Measurements from ENCODE around the gene HOXC13.

Gene HOXC13

DNA sequence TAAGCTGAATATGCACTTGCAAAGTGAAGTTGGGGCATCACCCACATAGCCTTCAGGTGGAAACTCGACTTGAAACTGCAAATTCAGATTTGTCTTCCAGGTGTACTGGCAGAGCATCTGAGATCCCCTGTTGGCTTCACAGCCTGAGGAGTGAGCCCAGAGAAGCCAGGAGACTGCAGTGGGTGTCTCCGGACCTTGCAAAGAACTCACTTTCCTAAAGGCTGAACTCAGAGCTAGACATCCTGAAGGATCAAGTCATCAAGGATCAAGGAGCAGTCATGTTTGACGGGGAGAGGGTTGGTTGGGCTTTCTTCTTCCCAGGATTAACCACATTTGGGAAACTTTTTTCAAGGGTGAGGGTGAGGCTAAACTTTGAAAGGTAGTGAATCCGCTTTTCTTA lies 9.1 kb upstream of the HOXC13 start:
- Histone ChIP-seq H3K27ac (ENCODE audit: low read depth, low read length) (no peak overlapping the region), H3K27me3 (ENCODE audit: insufficient read depth, low read length) (peaks cover 100% of the 10 kb centered on the region), H3K9me3 (ENCODE audit: insufficient read depth, low read depth, low read length) (no peaks in the 10 kb centered on the region), H3K36me3 (ENCODE audit: insufficient read depth, low read length) (no peaks in the 10 kb centered on the region), H3K9ac (ENCODE audit: low read depth, low read length) (no peak overlapping the region), H3K4me3 (ENCODE audit: low read length) (no peak overlapping the region), H3K4me1 (ENCODE audit: insufficient read depth, low read length) (no peaks in the 10 kb centered on the region; the same call in 1 of the 2 replicates)
- WGBS = 49% methylated on average over 3 of the region's 4 CpGs

DNA sequence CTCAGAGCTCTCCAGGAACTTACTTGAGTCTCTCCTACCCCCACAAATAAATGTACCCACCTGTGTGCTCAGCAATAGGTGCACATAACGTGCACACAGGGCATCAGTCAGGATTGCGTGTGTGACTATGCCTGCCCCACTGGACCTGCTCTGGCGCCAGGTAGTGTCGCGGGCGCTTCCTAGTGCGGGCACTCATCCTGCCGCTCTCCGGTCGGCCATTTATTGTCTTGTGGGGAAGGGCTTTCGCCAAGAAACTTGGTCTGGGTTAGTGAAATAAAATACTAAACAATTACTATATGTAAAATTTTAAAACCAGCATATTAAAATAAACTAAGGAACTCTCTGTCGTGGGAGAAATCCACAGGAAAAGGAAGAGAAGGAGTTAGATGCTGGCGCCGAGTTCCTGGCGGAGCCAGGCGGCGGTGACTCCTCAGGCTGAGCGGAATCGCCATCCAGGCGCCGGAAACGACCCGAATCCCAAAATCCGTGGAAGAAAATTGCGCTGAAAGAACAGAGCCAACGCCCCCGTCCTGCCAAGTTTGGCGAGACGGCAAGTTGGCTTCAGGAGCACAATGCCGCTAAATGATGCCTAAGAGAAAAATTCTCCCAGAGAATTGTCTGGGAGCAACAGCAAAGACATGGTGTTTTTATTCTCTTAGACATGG lies 7.9 kb upstream of the HOXC13 start:
- Histone ChIP-seq H3K36me3 (ENCODE audit: insufficient read depth, low read length) (no peaks in the 10 kb centered on the region), H3K9ac (ENCODE audit: low read depth, low read length) (no peak overlapping the region), H3K4me3 (ENCODE audit: low read length) (no peak overlapping the region), H3K9me3 (ENCODE audit: insufficient read depth, low read depth, low read length) (no peaks in the 10 kb centered on the region), H3K27me3 (ENCODE audit: insufficient read depth, low read length) (peaks cover 100% of the 10 kb centered on the region), H3K27ac (ENCODE audit: low read depth, low read length) (no peak overlapping the region), H3K4me1 (ENCODE audit: insufficient read depth, low read length) (no peaks in the 10 kb centered on the region; the same call in 1 of the 2 replicates)
- 53% methylated on average over 29 of the region's 30 CpGs for WGBS

DNA sequence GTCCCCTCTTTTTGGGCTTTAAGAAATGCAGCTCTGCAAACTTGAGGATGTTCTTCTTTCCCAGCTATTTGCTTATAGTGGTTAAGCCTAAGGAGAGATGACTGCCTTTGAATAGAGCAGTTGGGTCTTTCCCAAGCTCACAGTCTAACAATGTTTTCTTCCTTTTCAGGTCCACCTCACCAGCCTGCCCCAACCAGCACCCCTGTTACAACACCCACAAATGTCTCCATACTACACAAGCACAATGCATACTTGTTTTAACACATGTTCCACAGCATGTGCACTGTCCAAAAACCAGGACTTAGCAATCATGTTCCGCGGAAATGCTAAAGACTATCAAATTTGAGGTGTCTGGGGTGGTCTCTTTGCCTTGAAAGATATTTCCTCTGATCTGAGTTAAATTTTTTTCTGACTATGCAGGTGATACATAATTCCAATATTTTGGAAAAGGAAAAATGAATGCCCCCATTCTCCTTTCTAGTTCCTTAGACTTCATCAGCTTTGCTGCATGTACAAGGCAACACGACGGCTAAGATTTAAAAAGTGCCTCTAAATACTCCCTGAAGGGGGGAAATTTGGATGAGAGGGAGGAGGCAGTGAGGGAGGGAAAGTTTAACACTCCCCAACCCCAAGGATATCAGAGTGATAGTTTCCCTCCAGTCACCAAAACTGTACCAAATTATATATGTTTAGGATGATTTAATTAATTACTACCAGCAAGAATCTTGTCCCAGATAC lies 6.6 kb upstream of the HOXC13 start:
- Histone ChIP-seq H3K9me3 (ENCODE audit: insufficient read depth, low read depth, low read length) (no peaks in the 10 kb centered on the region), H3K9ac (ENCODE audit: low read depth, low read length) (no peak overlapping the region), H3K4me3 (ENCODE audit: low read length) (no peak overlapping the region), H3K4me1 (ENCODE audit: insufficient read depth, low read length) (no peaks in the 10 kb centered on the region; the same call in 1 of the 2 replicates), H3K36me3 (ENCODE audit: insufficient read depth, low read length) (no peaks in the 10 kb centered on the region), H3K27me3 (ENCODE audit: insufficient read depth, low read length) (peaks cover 100% of the 10 kb centered on the region), H3K27ac (ENCODE audit: low read depth, low read length) (no peak overlapping the region)
- WGBS = 65% methylated on average over 2 of the region's 4 CpGs

GRCh38 chr12:53932915-53933314 lies 5.7 kb upstream of the HOXC13 start:
- H3K27ac ChIP-seq (ENCODE audit: low read depth, low read length) = no peak overlapping the region
- peaks cover 100% of the 10 kb centered on the region for H3K27me3 ChIP-seq (ENCODE audit: insufficient read depth, low read length)
- no peaks in the 10 kb centered on the region for H3K4me1 ChIP-seq (ENCODE audit: insufficient read depth, low read length)
- H3K9me3 ChIP-seq (ENCODE audit: insufficient read depth, low read depth, low read length) = no peaks in the 10 kb centered on the region
- H3K36me3 ChIP-seq (ENCODE audit: insufficient read depth, low read length) = no peaks in the 10 kb centered on the region
- no peak overlapping the region for H3K4me3 ChIP-seq (ENCODE audit: low read length)
- 70% methylated on average over 4 of the region's 4 CpGs for WGBS
- no peak overlapping the region for H3K9ac ChIP-seq (ENCODE audit: low read depth, low read length)

GRCh38 chr12:53935383-53936341 lies 3.0 kb upstream of the HOXC13 start:
- Histone ChIP-seq H3K9ac (ENCODE audit: low read depth, low read length) (no peak overlapping the region), H3K27ac (ENCODE audit: low read depth, low read length) (no peak overlapping the region), H3K4me1 (ENCODE audit: insufficient read depth, low read length) (peaks cover 2% of the 10 kb centered on the region; the same call in 1 of the 2 replicates), H3K27me3 (ENCODE audit: insufficient read depth, low read length) (peaks cover 100% of the 10 kb centered on the region), H3K36me3 (ENCODE audit: insufficient read depth, low read length) (no peaks in the 10 kb centered on the region), H3K4me3 (ENCODE audit: low read length) (no peak overlapping the region), H3K9me3 (ENCODE audit: insufficient read depth, low read depth, low read length) (no peaks in the 10 kb centered on the region)
- WGBS = 32% methylated on average over 49 of the region's 49 CpGs

GRCh38 chr12:53937099-53937498 lies 1.5 kb upstream of the HOXC13 start:
- no peak overlapping the region for H3K9ac ChIP-seq (ENCODE audit: low read depth, low read length)
- peaks cover 2% of the 10 kb centered on the region; the same call in 1 of the 2 replicates for H3K4me1 ChIP-seq (ENCODE audit: insufficient read depth, low read length)
- H3K4me3 ChIP-seq (ENCODE audit: low read length) = no peak overlapping the region
- no peak overlapping the region for H3K27ac ChIP-seq (ENCODE audit: low read depth, low read length)
- H3K27me3 ChIP-seq (ENCODE audit: insufficient read depth, low read length) = peaks cover 100% of the 10 kb centered on the region
- no peaks in the 10 kb centered on the region for H3K36me3 ChIP-seq (ENCODE audit: insufficient read depth, low read length)
- WGBS = 75% methylated on average over 12 of the region's 12 CpGs
- H3K9me3 ChIP-seq (ENCODE audit: insufficient read depth, low read depth, low read length) = no peaks in the 10 kb centered on the region

GRCh38 chr12:53937596-53938325 lies 870 bp upstream of the HOXC13 start:
- Histone ChIP-seq H3K9me3 (ENCODE audit: insufficient read depth, low read depth, low read length) (no peaks in the 10 kb centered on the region), H3K36me3 (ENCODE audit: insufficient read depth, low read length) (no peaks in the 10 kb centered on the region), H3K9ac (ENCODE audit: low read depth, low read length) (no peak overlapping the region), H3K4me3 (ENCODE audit: low read length) (no peak overlapping the region), H3K4me1 (ENCODE audit: insufficient read depth, low read length) (peaks cover 2% of the 10 kb centered on the region; the same call in 1 of the 2 replicates), H3K27me3 (ENCODE audit: insufficient read depth, low read length) (peaks cover 100% of the 10 kb centered on the region), H3K27ac (ENCODE audit: low read depth, low read length) (no peak overlapping the region)
- WGBS = 63% methylated on average over 22 of the region's 23 CpGs

GRCh38 chr12:53939141-53940108 lies 794 bp downstream of the HOXC13 start:
- Histone ChIP-seq H3K9ac (ENCODE audit: low read depth, low read length) (no peak overlapping the region), H3K27ac (ENCODE audit: low read depth, low read length) (no peak overlapping the region), H3K36me3 (ENCODE audit: insufficient read depth, low read length) (no peaks in the 10 kb centered on the region), H3K4me3 (ENCODE audit: low read length) (0 out of 2 replicates have a peak overlapping the region, but pooled peaks have one; percentile 8), H3K4me1 (ENCODE audit: insufficient read depth, low read length) (peaks cover 2% of the 10 kb centered on the region; the same call in 1 of the 2 replicates), H3K27me3 (ENCODE audit: insufficient read depth, low read length) (peaks cover 100% of the 10 kb centered on the region), H3K9me3 (ENCODE audit: insufficient read depth, low read depth, low read length) (no peaks in the 10 kb centered on the region)
- WGBS = 20% methylated on average over 87 of the region's 91 CpGs

DNA sequence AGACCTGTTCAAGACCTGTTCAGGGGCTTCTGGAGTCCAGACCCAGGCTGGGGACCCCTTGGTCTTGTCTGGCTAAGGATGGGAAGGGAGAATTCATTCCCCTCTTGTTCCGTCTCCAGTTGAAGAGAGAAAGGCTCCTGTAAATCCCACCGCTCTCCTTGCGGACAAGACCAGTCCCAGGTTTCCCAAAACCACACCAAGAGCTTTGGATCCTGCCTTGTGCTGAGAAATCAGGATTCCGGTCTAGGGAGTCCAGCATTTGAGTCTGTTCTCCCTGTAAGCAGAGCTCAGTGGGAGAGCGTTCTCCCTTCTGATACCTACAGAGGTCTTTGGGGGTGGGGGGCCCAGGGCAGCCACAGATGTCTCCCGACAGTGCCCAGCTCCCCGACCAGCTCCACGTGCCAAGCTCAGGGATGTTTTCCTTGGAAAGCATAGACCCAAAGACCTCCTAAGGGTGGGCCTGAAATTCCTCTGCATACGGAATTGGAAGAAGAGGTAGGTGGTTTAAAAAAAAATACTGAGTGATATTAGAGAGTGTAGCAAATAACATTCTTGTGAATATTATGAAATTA lies 1.9 kb downstream of the HOXC13 start:
- H3K9me3 ChIP-seq (ENCODE audit: insufficient read depth, low read depth, low read length) = no peaks in the 10 kb centered on the region
- no peak overlapping the region for H3K27ac ChIP-seq (ENCODE audit: low read depth, low read length)
- H3K27me3 ChIP-seq (ENCODE audit: insufficient read depth, low read length) = peaks cover 100% of the 10 kb centered on the region
- no peak overlapping the region for H3K4me3 ChIP-seq (ENCODE audit: low read length)
- WGBS = 47% methylated on average over 9 of the region's 9 CpGs
- H3K36me3 ChIP-seq (ENCODE audit: insufficient read depth, low read length) = no peaks in the 10 kb centered on the region
- peaks cover 2% of the 10 kb centered on the region; the same call in 1 of the 2 replicates for H3K4me1 ChIP-seq (ENCODE audit: insufficient read depth, low read length)
- H3K9ac ChIP-seq (ENCODE audit: low read depth, low read length) = no peak overlapping the region
